Transverse colon (tissue), 4 donors: ENCODE measurements around the gene RRP1B. TPM values are rescaled to one million over a fixed set of nuclear protein-coding genes. Genes with fewer than 3 reads are reported as not detected.

ENCODE experiments used
- DNase-seq: peaks from one replicate; pipeline ENCODE4 v3.0.0-alpha.2; 2019
- H3K27ac ChIP-seq, 4 donors: fragments of 200-600 bp; sonication (generic); 2 replicates each; pipeline ENCODE4 v1.5.1; 2016 to 2018; ENCODE audit warnings: inconsistent platforms in 4 of 4
- H3K27me3 ChIP-seq: fragments of 200-600 bp; sonication (generic); 2 replicates; pipeline ENCODE4 v1.5.1; 2017; ENCODE audit warnings: inconsistent platforms
- H3K36me3 ChIP-seq, 4 donors: fragments of 200-600 bp; sonication (generic); 2 replicates each; pipeline ENCODE4 v1.5.1; 2017 to 2019; ENCODE audit warnings: inconsistent platforms in 4 of 4
- H3K4me1 ChIP-seq, 4 donors: fragments of 200-600 bp; sonication (generic); 2 replicates each; pipeline ENCODE4 v1.5.1; 2017 to 2020; ENCODE audit warnings: inconsistent platforms in 4 of 4
- H3K4me3 ChIP-seq, 4 donors: fragments of 200-600 bp; sonication (generic); 1 replicate in 1 of 4; 2 replicates in 3 of 4; pipeline versions ENCODE4 v1.5.1 to v1.6.1; 2017 to 2019; ENCODE audit warnings: inconsistent platforms in 4 of 4
- H3K9me3 ChIP-seq, 2 donors: fragments of 200-600 bp; sonication (generic); 2 replicates each; pipeline ENCODE4 v1.5.1; 2017 to 2019; ENCODE audit warnings: inconsistent platforms in 2 of 2
- CTCF ChIP-seq, 5 experiments: fragments of 200-600 bp in 3 of 5; fragments of 450-650 bp in 2 of 5; sonication (generic) in 3 of 5; IDR thresholded peaks; 1 replicate in 2 of 5; 2 replicates in 3 of 5; pipeline ENCODE4 v1.5.1; 2016 to 2017; ENCODE audit warnings: antibody characterized with exemption in 5 of 5, inconsistent platforms in 3 of 5, mild to moderate bottlenecking in 2 of 5, moderate library complexity in 1 of 5
- EP300 ChIP-seq: sonication (generic); formaldehyde crosslinking; IDR thresholded peaks from one replicate; pipeline ENCODE4 v1.6.1; 2017; ENCODE audit warnings: antibody characterized with exemption, low read depth
- POLR2A ChIP-seq: fragments of 450-650 bp; IDR thresholded peaks from one replicate; pipeline ENCODE4 v1.6.1; 2016; ENCODE audit warnings: antibody characterized with exemption, mild to moderate bottlenecking, moderate library complexity
- POLR2AphosphoS5 ChIP-seq, 3 donors: sonication (generic); formaldehyde crosslinking; IDR thresholded peaks; one replicate each; pipeline ENCODE4 v1.6.1; 2016; ENCODE audit warnings: antibody characterized with exemption in 3 of 3
- WGBS, 2 donors: methylation state at CpG; one replicate each; pipeline ENCODE4 v1.1.5; 2018; ENCODE audit warnings: low coverage in 1 of 2; 5-methylcytosine and 5-hydroxymethylcytosine counted together
- in situ Hi-C, 4 donors: fragments of 200-750 bp; cut with MboI; loops; one replicate each; pipeline versions ENCODE4 v1.15.0 to v1.15.1; 2017; ENCODE audit warnings: low sequenced_read_pairs in 3 of 4, low pct_ligation_motif_present in 1 of 4, low pct_unique_long_range_greater_than_20kb in 1 of 4
- intact Hi-C: fragments of 100-400 bp; cut with DNase I; formaldehyde crosslinking; loops from one replicate; pipeline ENCODE4 v1.15.1; 2023; ENCODE audit warnings: low total_unique reads
- total RNA-seq, 4 donors: library from RNA; depleted of rRNA; stranded (reverse); fragments of >200 nt; gene quantifications; one replicate each; pipeline ENCODE4 v1.1.0, GENCODE V29; 2016

Gene RRP1B, protein sequence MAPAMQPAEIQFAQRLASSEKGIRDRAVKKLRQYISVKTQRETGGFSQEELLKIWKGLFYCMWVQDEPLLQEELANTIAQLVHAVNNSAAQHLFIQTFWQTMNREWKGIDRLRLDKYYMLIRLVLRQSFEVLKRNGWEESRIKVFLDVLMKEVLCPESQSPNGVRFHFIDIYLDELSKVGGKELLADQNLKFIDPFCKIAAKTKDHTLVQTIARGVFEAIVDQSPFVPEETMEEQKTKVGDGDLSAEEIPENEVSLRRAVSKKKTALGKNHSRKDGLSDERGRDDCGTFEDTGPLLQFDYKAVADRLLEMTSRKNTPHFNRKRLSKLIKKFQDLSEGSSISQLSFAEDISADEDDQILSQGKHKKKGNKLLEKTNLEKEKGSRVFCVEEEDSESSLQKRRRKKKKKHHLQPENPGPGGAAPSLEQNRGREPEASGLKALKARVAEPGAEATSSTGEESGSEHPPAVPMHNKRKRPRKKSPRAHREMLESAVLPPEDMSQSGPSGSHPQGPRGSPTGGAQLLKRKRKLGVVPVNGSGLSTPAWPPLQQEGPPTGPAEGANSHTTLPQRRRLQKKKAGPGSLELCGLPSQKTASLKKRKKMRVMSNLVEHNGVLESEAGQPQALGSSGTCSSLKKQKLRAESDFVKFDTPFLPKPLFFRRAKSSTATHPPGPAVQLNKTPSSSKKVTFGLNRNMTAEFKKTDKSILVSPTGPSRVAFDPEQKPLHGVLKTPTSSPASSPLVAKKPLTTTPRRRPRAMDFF
- 10 to 100 TPM in 3 of 4 donors, 1 to 10 TPM in 1; 6.0 to 15.4 (median 12.0) TPM for total RNA-seq

GRCh38 chr21:43659136-43660000, at the start of gene RRP1B, which contains the start of gene HSF2BP:
Gene RRP1B, plus strand, starts transcription at chr21:43659560. Its CDS starts 105 bp downstream, at chr21:43659665.
Gene HSF2BP, minus strand, starts transcription at chr21:43659488. Its CDS starts 1,392 bp downstream, at chr21:43658096.
- no peaks in the 10 kb centered on the region for H3K9me3 ChIP-seq
- H3K27ac ChIP-seq = peak within 1 kb of the TSS; percentile 88 to 95 (median 92)
- H3K36me3 ChIP-seq = peaks cover 0 to 10% (median 0%) of the 10 kb centered on the region in 4 donors
- DNase-seq = peak; percentile 86
- peak within 1 kb of the TSS; percentile 71 to 97 (median 80) for H3K4me3 ChIP-seq
- in situ Hi-C loops (no loop called here), intact Hi-C loops (no loop called here)
- peaks cover 10 to 21% (median 18%) of the 10 kb centered on the region in 4 donors for H3K4me1 ChIP-seq
- TF ChIP-seq POLR2A (peak; percentile 43), POLR2AphosphoS5 (IDR thresholded peaks at IDR 0.05) (peak; percentile 47 to 85 (median 78)), EP300 (no peak), CTCF (IDR thresholded peaks at IDR 0.05) (peak in 1 of 5 experiments; percentile 26)
- WGBS, 2 donors = 0 to 21% methylated on average over 2 to 26 of the region's 92 CpGs
- no peaks in the 10 kb centered on the region for H3K27me3 ChIP-seq

- Histone ChIP-seq H3K9me3 (no peaks in the 10 kb centered on the region), H3K36me3 (no peaks in the 10 kb centered on the region), H3K4me3 (no peak overlapping the region), H3K4me1 (peaks cover 16 to 32% (median 24%) of the 10 kb centered on the region in 4 donors), H3K27me3 (no peaks in the 10 kb centered on the region), H3K27ac (peak overlapping the region; percentile 16 to 56 (median 36))
- intact Hi-C loops (no loop called here), in situ Hi-C loops (no loop called here)
- 33 to 49% methylated on average over 4 to 8 of the region's 8 CpGs for WGBS, 2 donors
- DNase-seq = peak; percentile 84
- TF ChIP-seq POLR2AphosphoS5 (IDR thresholded peaks at IDR 0.05) (no peak), EP300 (no peak), CTCF (IDR thresholded peaks at IDR 0.05) (peak; percentile 71 to 80 (median 72)), POLR2A (no peak)
Measured at GRCh38 chr21:43611598-43612369, 47.6 kb upstream of the RRP1B start.

DNA sequence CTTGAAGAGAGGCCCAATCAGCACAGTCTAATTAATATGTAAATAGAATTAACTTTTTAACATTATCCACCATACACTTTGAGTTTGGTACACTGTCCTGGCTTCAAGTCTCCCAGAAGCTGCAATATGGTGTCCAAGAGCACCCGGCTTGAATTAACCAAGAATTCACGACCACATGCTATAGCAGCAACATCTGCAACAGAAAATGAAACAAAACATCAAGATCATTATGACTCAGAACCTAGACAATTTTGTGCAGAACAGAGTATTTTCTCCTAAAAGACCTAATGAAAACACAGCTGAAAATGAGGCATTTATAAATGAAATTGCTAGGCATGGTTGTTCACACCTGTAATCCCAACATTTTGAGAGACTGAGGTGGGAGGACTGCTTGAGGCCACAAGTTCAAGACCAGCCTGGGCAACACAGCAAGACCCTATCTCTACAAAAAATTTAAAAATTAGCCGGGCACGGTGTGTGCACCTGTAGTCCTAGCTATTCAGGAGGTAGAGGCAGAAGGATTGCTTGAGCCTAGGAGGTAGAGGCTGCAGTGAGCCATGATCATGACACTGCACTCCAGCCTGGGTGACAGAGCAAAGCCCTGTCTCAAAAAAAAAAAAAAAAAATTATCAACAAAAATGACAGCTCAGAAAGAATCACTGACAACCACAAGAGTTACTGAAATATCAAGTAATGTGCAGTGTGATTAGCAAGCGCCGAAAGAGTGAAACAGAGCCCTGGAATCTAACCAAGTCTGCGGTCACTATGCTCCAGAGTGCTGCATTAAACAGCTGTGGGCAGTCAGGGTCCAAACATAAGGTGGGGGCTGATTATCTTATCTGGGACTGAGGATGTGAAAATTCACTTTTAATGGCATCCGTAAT, 45.4 kb upstream of the RRP1B start:
- H3K36me3 ChIP-seq = no peaks in the 10 kb centered on the region
- intact Hi-C loops (no loop called here), in situ Hi-C loops (no loop called here)
- no peak overlapping the region for H3K27ac ChIP-seq
- TF ChIP-seq EP300 = no peak
- no peak for TF ChIP-seq POLR2A
- no peak for TF ChIP-seq POLR2AphosphoS5 (IDR thresholded peaks at IDR 0.05)
- no peak for TF ChIP-seq CTCF (IDR thresholded peaks at IDR 0.05)
- no peak for DNase-seq
- H3K9me3 ChIP-seq = no peaks in the 10 kb centered on the region
- H3K27me3 ChIP-seq = no peaks in the 10 kb centered on the region
- WGBS, 2 donors = 80 to 86% methylated on average over 7 to 8 of the region's 8 CpGs
- no peak overlapping the region for H3K4me3 ChIP-seq
- peaks cover 16 to 41% (median 23%) of the 10 kb centered on the region in 4 donors for H3K4me1 ChIP-seq
